ENCODE data around the gene FAM237B. TPM values are rescaled to one million over a fixed set of nuclear protein-coding genes. Genes with fewer than 3 reads are reported as not detected.
"Not testable (repeated sequence)": the region's sequence is repeated elsewhere in the genome, so short reads cannot be mapped to it uniquely, and the experiment has no call there.

FAM237B gene
- total RNA-seq (2022) (not detected in 2 replicates), Bru-seq, nascent RNA (not detected), BruChase-seq, experiment 1, labeled RNA remaining after a 6-hour chase (percentile 15 among the genes with signal in this experiment), BruChase-seq, experiment 2, labeled RNA remaining after a 2-hour chase (not detected)
- long read RNA-seq, result 0 reads

GRCh38 chr7:90320801-90321494 is at the start of gene FAM237B:
FAM237B (minus strand) TSS chr7:90321304; CDS start chr7:90319748, 1,556 bp downstream.
- CTCF ChIA-PET, result interaction anchor here (1.1 kb wide), 1 partner anchor 8 kb away, joined by 3 read pairs; no protein-coding TSS in a partner anchor
- no TSS peak for BruUV-seq (replicated peaks)
- TF ChIP-seq, protein P1, sequence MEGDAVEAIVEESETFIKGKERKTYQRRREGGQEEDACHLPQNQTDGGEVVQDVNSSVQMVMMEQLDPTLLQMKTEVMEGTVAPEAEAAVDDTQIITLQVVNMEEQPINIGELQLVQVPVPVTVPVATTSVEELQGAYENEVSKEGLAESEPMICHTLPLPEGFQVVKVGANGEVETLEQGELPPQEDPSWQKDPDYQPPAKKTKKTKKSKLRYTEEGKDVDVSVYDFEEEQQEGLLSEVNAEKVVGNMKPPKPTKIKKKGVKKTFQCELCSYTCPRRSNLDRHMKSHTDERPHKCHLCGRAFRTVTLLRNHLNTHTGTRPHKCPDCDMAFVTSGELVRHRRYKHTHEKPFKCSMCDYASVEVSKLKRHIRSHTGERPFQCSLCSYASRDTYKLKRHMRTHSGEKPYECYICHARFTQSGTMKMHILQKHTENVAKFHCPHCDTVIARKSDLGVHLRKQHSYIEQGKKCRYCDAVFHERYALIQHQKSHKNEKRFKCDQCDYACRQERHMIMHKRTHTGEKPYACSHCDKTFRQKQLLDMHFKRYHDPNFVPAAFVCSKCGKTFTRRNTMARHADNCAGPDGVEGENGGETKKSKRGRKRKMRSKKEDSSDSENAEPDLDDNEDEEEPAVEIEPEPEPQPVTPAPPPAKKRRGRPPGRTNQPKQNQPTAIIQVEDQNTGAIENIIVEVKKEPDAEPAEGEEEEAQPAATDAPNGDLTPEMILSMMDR (IDR thresholded peaks at IDR 0.05; ENCODE audit: unreplicated experiment), result no peak

GRCh38 chr7:90351987-90352386 is 30.9 kb upstream of the FAM237B start:
- CTCF ChIA-PET, result no interaction called here
- no peak overlapping the region for H3K4me3 Mint-ChIP-seq (ENCODE audit: low read depth, unreplicated experiment)
- TF ChIP-seq, protein P1 (IDR thresholded peaks at IDR 0.05; ENCODE audit: unreplicated experiment), result no peak
- no peak for DNase-seq
- intact Hi-C loops (cut with micrococcal nuclease; ENCODE audit: unreplicated experiment), result no loop called here
- H3K27me3 Mint-ChIP-seq (ENCODE audit: unreplicated experiment), result no peaks in the 10 kb centered on the region
- H3K36me3 Mint-ChIP-seq (ENCODE audit: insufficient read depth, unreplicated experiment), result peaks cover 20% of the 10 kb centered on the region
- H3K4me1 Mint-ChIP-seq (ENCODE audit: low read depth, unreplicated experiment), result peaks cover 9% of the 10 kb centered on the region
- H3K27ac Mint-ChIP-seq (ENCODE audit: unreplicated experiment), result no peak overlapping the region
- BruUV-seq (replicated peaks), result no TSS peak
- H3K9me3 Mint-ChIP-seq (ENCODE audit: low read depth, unreplicated experiment), result peaks cover 5% of the 10 kb centered on the region

More at GRCh38 chr7:90320801-90321494, at the start of gene FAM237B:
- DNase-seq, result peak; percentile 28
- H3K36me3 Mint-ChIP-seq (ENCODE audit: insufficient read depth, unreplicated experiment), result no peaks in the 10 kb centered on the region
- intact Hi-C loops (cut with micrococcal nuclease; ENCODE audit: unreplicated experiment), result no loop called here
- H3K4me3 Mint-ChIP-seq (ENCODE audit: low read depth, unreplicated experiment), result peak within 1 kb of the TSS; percentile 49
- no peaks in the 10 kb centered on the region for H3K9me3 Mint-ChIP-seq (ENCODE audit: low read depth, unreplicated experiment)
- H3K27ac Mint-ChIP-seq (ENCODE audit: unreplicated experiment), result no peak within 1 kb of the TSS
- H3K27me3 Mint-ChIP-seq (ENCODE audit: unreplicated experiment), result peaks cover 24% of the 10 kb centered on the region
- no peaks in the 10 kb centered on the region for H3K4me1 Mint-ChIP-seq (ENCODE audit: low read depth, unreplicated experiment)

DNA sequence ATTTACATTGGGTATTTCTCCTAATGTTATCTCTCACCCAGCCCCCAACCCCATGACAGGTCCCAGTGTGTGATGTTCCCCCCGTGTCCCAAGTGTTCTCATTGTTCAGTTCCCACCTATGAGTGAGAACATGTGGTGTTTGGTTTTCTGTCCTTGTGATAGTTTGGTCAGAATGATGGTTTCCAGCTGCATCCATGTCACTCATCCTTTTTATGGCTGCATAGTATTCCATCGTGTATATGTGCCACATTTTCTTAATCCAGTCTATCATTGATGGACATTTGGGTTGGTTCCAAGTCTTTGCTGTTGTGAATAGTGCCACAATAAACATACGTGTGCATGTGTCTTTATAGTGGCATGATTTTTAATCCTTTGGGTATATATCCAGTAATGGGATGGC is 28.9 kb upstream of the FAM237B start:
- DNase-seq; H3K9me3 Mint-ChIP-seq (ENCODE audit: low read depth, unreplicated experiment); H3K27ac Mint-ChIP-seq (ENCODE audit: unreplicated experiment); H3K27me3 Mint-ChIP-seq (ENCODE audit: unreplicated experiment); BruUV-seq (replicated peaks); intact Hi-C loops (cut with micrococcal nuclease; ENCODE audit: unreplicated experiment); CTCF ChIA-PET; H3K4me3 Mint-ChIP-seq (ENCODE audit: low read depth, unreplicated experiment): not testable (repeated sequence)
- Mint-ChIP-seq H3K36me3 (ENCODE audit: insufficient read depth, unreplicated experiment) (peaks cover 36% of the 10 kb centered on the region), H3K4me1 (ENCODE audit: low read depth, unreplicated experiment) (peaks cover 17% of the 10 kb centered on the region)

GRCh38 chr7:90349305-90349704 is 28.2 kb upstream of the FAM237B start:
- Mint-ChIP-seq H3K27me3 (ENCODE audit: unreplicated experiment) (no peaks in the 10 kb centered on the region), H3K36me3 (ENCODE audit: insufficient read depth, unreplicated experiment) (peaks cover 36% of the 10 kb centered on the region), H3K27ac (ENCODE audit: unreplicated experiment) (no peak overlapping the region), H3K4me1 (ENCODE audit: low read depth, unreplicated experiment) (peaks cover 17% of the 10 kb centered on the region), H3K9me3 (ENCODE audit: low read depth, unreplicated experiment) (peaks cover 2% of the 10 kb centered on the region), H3K4me3 (ENCODE audit: low read depth, unreplicated experiment) (no peak overlapping the region)
- intact Hi-C loops (cut with micrococcal nuclease; ENCODE audit: unreplicated experiment), result loop anchor here (5.0 kb wide), 1 partner anchor 63 kb away; no protein-coding TSS in a partner anchor
- TF ChIP-seq, protein P1 (IDR thresholded peaks at IDR 0.05; ENCODE audit: unreplicated experiment), result no peak
- no peak for DNase-seq
- no TSS peak for BruUV-seq (replicated peaks)
- CTCF ChIA-PET, result no interaction called here

- CTCF ChIA-PET, result no interaction called here
- H3K36me3 Mint-ChIP-seq (ENCODE audit: insufficient read depth, unreplicated experiment), result peaks cover 27% of the 10 kb centered on the region
- BruUV-seq (replicated peaks), result no TSS peak
Observed at GRCh38 chr7:90347759-90348158, 26.7 kb upstream of the FAM237B start.

More at GRCh38 chr7:90347759-90348158, 26.7 kb upstream of the FAM237B start:
- TF ChIP-seq, protein P1 (IDR thresholded peaks at IDR 0.05; ENCODE audit: unreplicated experiment), result no peak
- H3K27me3 Mint-ChIP-seq (ENCODE audit: unreplicated experiment), result no peaks in the 10 kb centered on the region
- no peak overlapping the region for H3K27ac Mint-ChIP-seq (ENCODE audit: unreplicated experiment)
- peak overlapping the region; percentile 84 for H3K4me3 Mint-ChIP-seq (ENCODE audit: low read depth, unreplicated experiment)
- intact Hi-C loops (cut with micrococcal nuclease; ENCODE audit: unreplicated experiment), result loop anchor here (5.0 kb wide), 1 partner anchor 65 kb away; no protein-coding TSS in a partner anchor
- H3K9me3 Mint-ChIP-seq (ENCODE audit: low read depth, unreplicated experiment), result peaks cover 2% of the 10 kb centered on the region
- H3K4me1 Mint-ChIP-seq (ENCODE audit: low read depth, unreplicated experiment), result peaks cover 17% of the 10 kb centered on the region
- DNase-seq, result no peak

Measured in Calu3 (cell line).